ENCODE results near the gene GLT1D1. TPM values are rescaled to one million over a fixed set of nuclear protein-coding genes. Genes with fewer than 3 reads are reported as not detected.

Gene GLT1D1
- total and polyA plus RNA-seq, 7 donors = 0.23 to 0.95 (median 0.49) TPM

GRCh38 chr12:128813392-128813791 is 39.9 kb upstream of the GLT1D1 start:
- H3K27ac ChIP-seq = peak overlapping the region in 1 of 4 donors; percentile 79
- no peak for TF ChIP-seq EP300 (IDR thresholded peaks at IDR 0.05)
- no peak for TF ChIP-seq POLR2A (IDR thresholded peaks at IDR 0.05)
- no peak for TF ChIP-seq CTCF (IDR thresholded peaks at IDR 0.05)
- TF ChIP-seq POLR2AphosphoS5 (IDR thresholded peaks at IDR 0.05) = no peak
- intact Hi-C loops (cut with DNase I) = no loop called here
- no peak overlapping the region for H3K4me3 ChIP-seq
- H3K4me1 ChIP-seq = peaks cover 0 to 77% (median 33%) of the 10 kb centered on the region in 4 donors
- 95 to 96% methylated on average over 10 of the region's 10 CpGs for WGBS, 2 donors
- H3K9me3 ChIP-seq = no peaks in the 10 kb centered on the region
- no peaks in the 10 kb centered on the region for H3K27me3 ChIP-seq
- peaks cover 0 to 9% (median 6%) of the 10 kb centered on the region in 4 donors for H3K36me3 ChIP-seq
- DNase-seq = peak; percentile 29

- Histone ChIP-seq H3K9me3 (no peaks in the 10 kb centered on the region), H3K4me3 (no peak overlapping the region), H3K4me1 (peaks cover 0 to 82% (median 38%) of the 10 kb centered on the region in 4 donors), H3K36me3 (peaks cover 0 to 4% (median 1%) of the 10 kb centered on the region in 4 donors), H3K27me3 (no peaks in the 10 kb centered on the region), H3K27ac (peak overlapping the region in 2 of 4 donors; percentile 20 to 79)
- TF ChIP-seq POLR2AphosphoS5 (IDR thresholded peaks at IDR 0.05) = no peak
- TF ChIP-seq CTCF (IDR thresholded peaks at IDR 0.05) = no peak
- no peak for TF ChIP-seq EP300 (IDR thresholded peaks at IDR 0.05)
- no peak for TF ChIP-seq POLR2A (IDR thresholded peaks at IDR 0.05)
- intact Hi-C loops (cut with DNase I) = no loop called here
- DNase-seq = peak; percentile 41
- WGBS, 2 donors = 77 to 79% methylated on average over 10 of the region's 10 CpGs
Observed at GRCh38 chr12:128813883-128814282, 39.4 kb upstream of the GLT1D1 start.

- Histone ChIP-seq H3K9me3 (no peaks in the 10 kb centered on the region), H3K36me3 (no peaks in the 10 kb centered on the region), H3K27me3 (no peaks in the 10 kb centered on the region), H3K4me1 (peaks cover 0 to 84% (median 41%) of the 10 kb centered on the region in 4 donors), H3K4me3 (no peak overlapping the region), H3K27ac (peak overlapping the region in 2 of 4 donors; percentile 20 to 79)
- peak; percentile 62 for DNase-seq
- intact Hi-C loops (cut with DNase I) = no loop called here
- WGBS, 2 donors = 96% methylated on average over 25 of the region's 25 CpGs
- TF ChIP-seq POLR2A (IDR thresholded peaks at IDR 0.05) (no peak), CTCF (IDR thresholded peaks at IDR 0.05) (no peak)
Observed at GRCh38 chr12:128814411-128815261, 38.6 kb upstream of the GLT1D1 start.

- TF ChIP-seq POLR2AphosphoS5 (IDR thresholded peaks at IDR 0.05) = no peak
- H3K9me3 ChIP-seq = no peaks in the 10 kb centered on the region
- peak; percentile 15 for DNase-seq
- no peaks in the 10 kb centered on the region for H3K36me3 ChIP-seq
- H3K4me3 ChIP-seq = no peak overlapping the region
- peak overlapping the region in 3 of 4 donors; percentile 77 to 78 (median 78) for H3K27ac ChIP-seq
- no peaks in the 10 kb centered on the region for H3K27me3 ChIP-seq
- WGBS, 2 donors = 86 to 93% methylated on average over 7 of the region's 7 CpGs
- peaks cover 0 to 79% (median 31%) of the 10 kb centered on the region in 4 donors for H3K4me1 ChIP-seq
- intact Hi-C loops (cut with DNase I) = no loop called here
Observed at GRCh38 chr12:128815779-128816642, 37.3 kb upstream of the GLT1D1 start.

- H3K4me1 ChIP-seq = peaks cover 0 to 79% (median 31%) of the 10 kb centered on the region in 4 donors
- H3K4me3 ChIP-seq = no peak overlapping the region
- TF ChIP-seq POLR2AphosphoS5 (IDR thresholded peaks at IDR 0.05) = no peak
- no peak for TF ChIP-seq EP300 (IDR thresholded peaks at IDR 0.05)
- no peak for TF ChIP-seq CTCF (IDR thresholded peaks at IDR 0.05)
- no peak for TF ChIP-seq POLR2A (IDR thresholded peaks at IDR 0.05)
- H3K36me3 ChIP-seq = no peaks in the 10 kb centered on the region
- WGBS, 2 donors = 87 to 92% methylated on average over 4 of the region's 4 CpGs
- H3K9me3 ChIP-seq = no peaks in the 10 kb centered on the region
- intact Hi-C loops (cut with DNase I) = no loop called here
- peak; percentile 40 for DNase-seq
- H3K27ac ChIP-seq = peak overlapping the region in 3 of 4 donors; percentile 77 to 78 (median 78)
- H3K27me3 ChIP-seq = no peaks in the 10 kb centered on the region
Observed at GRCh38 chr12:128816643-128816920, 36.7 kb upstream of the GLT1D1 start.
